ENCODE measurements around the gene LRP2. TPM values are rescaled to one million over a fixed set of nuclear protein-coding genes. Genes with fewer than 3 reads are reported as not detected.

The LRP2 gene
- total and polyA plus RNA-seq, 2 experiments from 2014 or later, result 0.68 to 2.7 TPM

GRCh38 chr2:169110419-169110818 lies 251.9 kb downstream of the LRP2 start:
- Mint-ChIP-seq H3K27ac (no peak overlapping the region), H3K4me3 (no peak overlapping the region), H3K36me3 (ENCODE audit: low read depth) (no peaks in the 10 kb centered on the region), H3K27me3 (ENCODE audit: insufficient read depth, low read depth, poor library complexity) (peaks cover 4% of the 10 kb centered on the region), H3K9me3 (no peaks in the 10 kb centered on the region), H3K4me1 (peaks cover 15% of the 10 kb centered on the region; the same call in 2 of the 3 replicates)
- no peaks in the 10 kb centered on the region for H4K20me1 ChIP-seq (replicated peaks; ENCODE audit: insufficient read depth)
- ATAC-seq, result peak; percentile 37
- DNase-seq (ENCODE audit: low spot score), result no peak
- TF ChIP-seq NANOG (IDR thresholded peaks at IDR 0.05; ENCODE audit: borderline replicate concordance) (no peak), CREB1 (CRISPR knock-in tag; IDR thresholded peaks at IDR 0.05; ENCODE audit: low read depth) (no peak), POLR2AphosphoS5 (IDR thresholded peaks at IDR 0.05; ENCODE audit: low read depth) (no peak), CTCF (conservative IDR thresholded peaks at IDR 0.05; ENCODE audit: low read depth in 2 of 2) (no peak), EZH2 (IDR thresholded peaks at IDR 0.05; ENCODE audit: low read depth, unreplicated experiment) (no peak), ZNF114 (CRISPR knock-in tag; IDR thresholded peaks at IDR 0.05) (no peak), REST (IDR thresholded peaks at IDR 0.05; ENCODE audit: unreplicated experiment) (no peak), ZNF462 (CRISPR knock-in tag; IDR thresholded peaks at IDR 0.05) (no peak), STAT1 (IDR thresholded peaks at IDR 0.05; ENCODE audit: unreplicated experiment) (no peak), EZH2phosphoT487 (IDR thresholded peaks at IDR 0.05; ENCODE audit: unreplicated experiment) (no peak), JUNB (IDR thresholded peaks at IDR 0.05; ENCODE audit: unreplicated experiment) (no peak), ETS1 (IDR thresholded peaks at IDR 0.05) (no peak), ZNF331 (CRISPR knock-in tag; IDR thresholded peaks at IDR 0.05; ENCODE audit: low read depth) (no peak)
- H3K36me3 ChIP-seq (ENCODE audit: insufficient read depth), result no peaks in the 10 kb centered on the region
- H3K27me3 ChIP-seq (ENCODE audit: insufficient read depth), result no peaks in the 10 kb centered on the region
- H3K79me2 ChIP-seq (replicated peaks; ENCODE audit: insufficient read depth), result no peaks in the 10 kb centered on the region
- no peak overlapping the region for H3K4me3 ChIP-seq
- H3K27ac ChIP-seq (ENCODE audit: low read depth), result no peak overlapping the region
- H3K4me2 ChIP-seq, result peak overlapping the region; percentile 54; the same call in 1 of the 2 replicates
- 0 out of 2 replicates have a peak, but pooled peaks cover 7% of the 10 kb centered on the region for H3K9me2 ChIP-seq (ENCODE audit: insufficient read depth)
- H3K4me1 ChIP-seq (ENCODE audit: insufficient read depth), result peaks cover 16% of the 10 kb centered on the region; the same call in 1 of the 2 replicates
- peak overlapping the region; percentile 81 for H2AFZ ChIP-seq
- no peaks in the 10 kb centered on the region for H3F3A ChIP-seq (replicated peaks; ENCODE audit: low read depth)

Data from GM23338 (cell line).